Measurements from ENCODE around the gene PRSS22. TPM values are rescaled to one million over a fixed set of nuclear protein-coding genes. Genes with fewer than 3 reads are reported as not detected.

The PRSS22 gene
- total RNA-seq, 2 donors from 2014 or later: 5.0 to 6.2 TPM

- H3K4me3 ChIP-seq (ENCODE audit: low read length): no peak overlapping the region
- H3K4me1 ChIP-seq (ENCODE audit: control insufficient read depth, insufficient read depth, low read length): peaks cover 5% of the 10 kb centered on the region
- no peak overlapping the region for H3K27ac Mint-ChIP-seq
- H3K36me3 ChIP-seq (ENCODE audit: control insufficient read depth, insufficient read depth, low read length): no peaks in the 10 kb centered on the region
- H3K9me3 ChIP-seq (ENCODE audit: control insufficient read depth, low read length): no peaks in the 10 kb centered on the region
- 84 to 89% methylated on average over 14 to 15 of the region's 15 CpGs for WGBS, 2 experiments (ENCODE audit: insufficient coverage in 1 of 2, insufficient read length in 1 of 2)
- H3K4me1 Mint-ChIP-seq: peaks cover 12% of the 10 kb centered on the region
- peaks cover 8% of the 10 kb centered on the region for H3K9me3 Mint-ChIP-seq
- no peak overlapping the region for H3K27ac ChIP-seq (ENCODE audit: low read depth, low read length)
- H3K27me3 ChIP-seq (ENCODE audit: control insufficient read depth, insufficient read depth, low read length, poor library complexity, severe bottlenecking): no peaks in the 10 kb centered on the region
- peak; percentile 61 for DNase-seq
- H3K27me3 Mint-ChIP-seq (ENCODE audit: insufficient read depth): peaks cover 16% of the 10 kb centered on the region
- H3K4me3 Mint-ChIP-seq: no peak overlapping the region
- H3K9ac ChIP-seq (ENCODE audit: extremely low read depth, low read length, poor library complexity, severe bottlenecking): no peak overlapping the region
- no peak for TF ChIP-seq CTCF (conservative IDR thresholded peaks at IDR 0.05)
- H3K36me3 Mint-ChIP-seq (ENCODE audit: low read depth): no peaks in the 10 kb centered on the region
Measured at GRCh38 chr16:2811703-2812471, 46.1 kb downstream of the PRSS22 start.

DNA sequence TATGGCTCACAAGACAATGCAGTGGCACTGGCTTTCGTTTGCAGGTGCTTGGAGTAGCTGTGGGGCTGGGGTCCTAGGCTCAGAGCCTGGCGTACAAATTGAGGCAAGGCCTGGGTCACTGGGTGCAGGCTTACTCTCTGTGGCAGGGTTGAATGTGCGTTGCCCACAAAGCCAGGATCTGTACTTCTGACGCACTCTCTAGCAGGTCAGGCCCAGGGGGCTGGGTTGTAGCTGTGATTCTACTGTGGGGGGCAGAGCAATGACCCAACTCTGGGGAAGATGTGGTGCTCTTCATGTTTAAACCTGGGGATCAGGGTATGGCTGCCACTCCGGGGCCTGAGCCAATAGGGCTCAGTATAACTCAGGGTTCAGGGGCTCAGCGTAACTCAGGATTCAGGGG is 47.3 kb downstream of the PRSS22 start:
- H3K9me3 ChIP-seq (ENCODE audit: control insufficient read depth, low read length): no peaks in the 10 kb centered on the region
- no peak overlapping the region for H3K27ac Mint-ChIP-seq
- no peak for DNase-seq
- H3K4me1 ChIP-seq (ENCODE audit: control insufficient read depth, insufficient read depth, low read length): peaks cover 5% of the 10 kb centered on the region
- no peak for TF ChIP-seq CTCF (conservative IDR thresholded peaks at IDR 0.05)
- H3K9me3 Mint-ChIP-seq: peaks cover 8% of the 10 kb centered on the region
- H3K4me3 Mint-ChIP-seq: no peak overlapping the region
- H3K4me1 Mint-ChIP-seq: peaks cover 12% of the 10 kb centered on the region
- H3K27me3 ChIP-seq (ENCODE audit: control insufficient read depth, insufficient read depth, low read length, poor library complexity, severe bottlenecking): peaks cover 4% of the 10 kb centered on the region
- H3K9ac ChIP-seq (ENCODE audit: extremely low read depth, low read length, poor library complexity, severe bottlenecking): no peak overlapping the region
- no peak overlapping the region for H3K4me3 ChIP-seq (ENCODE audit: low read length)
- H3K36me3 ChIP-seq (ENCODE audit: control insufficient read depth, insufficient read depth, low read length): no peaks in the 10 kb centered on the region
- WGBS, 2 experiments (ENCODE audit: insufficient coverage in 1 of 2, insufficient read length in 1 of 2): 91 to 100% methylated on average over 4 to 6 of the region's 6 CpGs
- H3K27me3 Mint-ChIP-seq (ENCODE audit: insufficient read depth): peaks cover 27% of the 10 kb centered on the region
- no peaks in the 10 kb centered on the region for H3K36me3 Mint-ChIP-seq (ENCODE audit: low read depth)
- H3K27ac ChIP-seq (ENCODE audit: low read depth, low read length): no peak overlapping the region

- WGBS, 2 experiments (ENCODE audit: insufficient coverage in 1 of 2, insufficient read length in 1 of 2): 82 to 91% methylated on average over 2 of the region's 3 CpGs
- no peaks in the 10 kb centered on the region for H3K36me3 Mint-ChIP-seq (ENCODE audit: low read depth)
Measured at GRCh38 chr16:2809149-2809760, 48.7 kb downstream of the PRSS22 start.

More at GRCh38 chr16:2809149-2809760, 48.7 kb downstream of the PRSS22 start:
- Histone ChIP-seq H3K4me1 (ENCODE audit: control insufficient read depth, insufficient read depth, low read length) (peaks cover 5% of the 10 kb centered on the region), H3K27ac (ENCODE audit: low read depth, low read length) (no peak overlapping the region), H3K27me3 (ENCODE audit: control insufficient read depth, insufficient read depth, low read length, poor library complexity, severe bottlenecking) (peaks cover 4% of the 10 kb centered on the region), H3K36me3 (ENCODE audit: control insufficient read depth, insufficient read depth, low read length) (no peaks in the 10 kb centered on the region), H3K9ac (ENCODE audit: extremely low read depth, low read length, poor library complexity, severe bottlenecking) (no peak overlapping the region), H3K4me3 (ENCODE audit: low read length) (no peak overlapping the region), H3K9me3 (ENCODE audit: control insufficient read depth, low read length) (peaks cover 2% of the 10 kb centered on the region)
- peaks cover 11% of the 10 kb centered on the region for H3K9me3 Mint-ChIP-seq
- DNase-seq: no peak
- H3K27me3 Mint-ChIP-seq (ENCODE audit: insufficient read depth): peaks cover 35% of the 10 kb centered on the region
- no peak overlapping the region for H3K27ac Mint-ChIP-seq
- peaks cover 12% of the 10 kb centered on the region for H3K4me1 Mint-ChIP-seq
- no peak overlapping the region for H3K4me3 Mint-ChIP-seq
- no peak for TF ChIP-seq CTCF (conservative IDR thresholded peaks at IDR 0.05)
